ENCODE data around the gene DDX18. TPM values are rescaled to one million over a fixed set of nuclear protein-coding genes. Genes with fewer than 3 reads are reported as not detected.

Gene DDX18
- total and polyA plus RNA-seq, 2 donors (not counting 1 experiment from before 2014, with no cell fraction given) = 20.3 to 98.0 TPM

DNA sequence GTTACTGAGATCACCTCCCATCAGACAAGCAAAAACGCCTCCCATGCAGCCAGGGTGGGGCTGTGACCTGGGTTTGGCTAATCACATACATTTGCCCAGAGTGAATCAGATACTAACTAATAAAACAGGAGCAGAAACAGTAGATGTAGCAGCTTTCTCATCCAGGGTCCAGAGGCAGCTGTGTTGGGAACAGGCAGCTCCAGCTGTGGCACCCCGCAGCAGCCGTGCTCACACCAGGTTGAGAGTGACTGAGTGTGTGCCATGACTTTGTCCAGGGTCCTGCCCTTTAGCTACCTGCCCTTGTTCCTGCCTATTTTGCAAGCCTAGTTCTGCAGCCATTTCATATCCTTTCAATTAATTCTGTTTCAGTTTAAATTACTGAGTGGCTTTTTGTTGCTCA is 20.5 kb downstream of the DDX18 start:
- Histone ChIP-seq H3K9ac (ENCODE audit: low read length) (no peak overlapping the region), H3K36me3 (replicated peaks in 1 of 2; ENCODE audit: control extremely low read depth in 1 of 2, control insufficient read depth in 1 of 2, extremely low read depth in 1 of 2, insufficient read depth in 2 of 2, low read length in 1 of 2) (peaks cover 0 to 32% of the 10 kb centered on the region in 2 experiments), H3K27me3 (replicated peaks in 1 of 4; ENCODE audit: control extremely low read depth in 1 of 4, control insufficient read depth in 3 of 4, insufficient read depth in 4 of 4, low read length in 3 of 4) (peaks cover 0 to 7% (median 3%) of the 10 kb centered on the region in 4 experiments), H4K20me1 (ENCODE audit: control insufficient read depth, insufficient read depth, low read length, poor library complexity, severe bottlenecking) (no peaks in the 10 kb centered on the region), H3K4me3 (ENCODE audit: control extremely low read depth in 1 of 5, extremely low read depth in 1 of 5, insufficient read depth in 1 of 5, low read depth in 2 of 5, low read length in 4 of 5) (no peak overlapping the region), H3K9me3 (ENCODE audit: control extremely low read depth in 1 of 3, control insufficient read depth in 2 of 3, insufficient read depth in 1 of 3, low read length in 2 of 3) (no peaks in the 10 kb centered on the region), H3K27ac (ENCODE audit: low read length in 2 of 2) (no peak overlapping the region), H3K4me2 (replicated peaks; ENCODE audit: low read depth, low read length, poor library complexity, severe bottlenecking) (no peak overlapping the region), H2AFZ (ENCODE audit: insufficient read depth, low read depth, low read length, poor library complexity, severe bottlenecking) (no peak overlapping the region), H3K79me2 (ENCODE audit: control insufficient read depth, insufficient read depth, low read length) (no peaks in the 10 kb centered on the region), H3K4me1 (ENCODE audit: control insufficient read depth in 2 of 2, insufficient read depth in 2 of 2, low read length in 2 of 2) (peaks cover 7 to 15% of the 10 kb centered on the region in 2 donors)
- H3K4me1 Mint-ChIP-seq = peaks cover 17% of the 10 kb centered on the region
- TF ChIP-seq CTCF (IDR thresholded peaks at IDR 0.05) (no peak), EZH2 (IDR thresholded peaks at IDR 0.05; ENCODE audit: borderline replicate concordance, insufficient read depth, low read depth, low read length, poor library complexity, severe bottlenecking) (no peak)
- POLR2A ChIA-PET = no interaction called here
- WGBS (ENCODE audit: insufficient coverage) = 94% methylated on average over 2 of the region's 3 CpGs
- H3K27ac Mint-ChIP-seq = no peak overlapping the region
- CTCF ChIA-PET = interaction anchor here (1.7 to 3.3 kb wide), 2 partner anchors 21 to 170 kb away, joined by 3 to 14 read pairs; partner anchors contain the start of gene DDX18
- no peaks in the 10 kb centered on the region for H3K9me3 Mint-ChIP-seq (ENCODE audit: insufficient read depth)
- H3K4me3 Mint-ChIP-seq = no peak overlapping the region
- ATAC-seq (ENCODE audit: low read depth) = no peak
- no peak for DNase-seq
- peaks cover 6% of the 10 kb centered on the region for H3K27me3 Mint-ChIP-seq
- intact Hi-C loops (cut with micrococcal nuclease) = no loop called here

DNA sequence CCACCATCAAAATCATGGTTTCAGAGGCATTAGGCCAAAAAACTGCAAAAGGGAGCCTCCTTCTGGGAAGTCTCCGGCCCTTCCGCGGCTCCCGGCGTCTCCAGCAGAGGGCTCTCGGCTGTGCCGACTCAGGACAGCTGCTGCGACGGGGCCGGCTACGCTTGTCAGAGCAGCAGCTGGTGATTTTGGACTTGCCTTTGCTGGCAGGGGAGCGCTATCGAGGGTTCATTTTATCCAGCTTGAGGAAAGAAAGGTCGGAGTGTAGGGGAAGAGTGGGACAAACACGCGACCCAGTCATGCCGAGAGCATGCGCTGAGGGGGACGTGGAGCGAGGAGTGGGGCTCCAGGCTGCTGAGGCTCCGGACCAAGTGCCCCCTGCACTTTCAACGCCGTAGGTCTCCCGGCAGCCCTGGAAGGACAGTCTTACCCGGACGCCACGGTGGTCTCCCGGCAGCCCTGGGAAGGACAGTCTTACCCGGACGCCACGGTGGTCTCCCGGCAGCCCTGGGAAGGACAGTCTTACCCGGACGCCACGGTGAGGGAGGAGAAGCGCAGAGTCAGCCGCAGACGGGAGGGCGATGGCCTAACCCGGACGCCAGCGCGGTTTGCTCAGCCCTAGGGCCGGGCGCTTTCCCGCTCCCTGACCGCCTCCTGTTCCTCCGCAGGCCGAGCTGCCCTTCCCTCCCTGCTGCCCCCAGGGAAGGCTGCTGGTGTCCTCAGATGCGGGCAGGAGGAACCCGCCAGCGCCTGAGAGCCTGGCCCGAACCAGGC is 21.7 kb downstream of the DDX18 start:
- DNase-seq (peak; percentile 76), ATAC-seq (ENCODE audit: low read depth) (peak; percentile 78)
- Histone ChIP-seq H3K27me3 (replicated peaks in 1 of 4; ENCODE audit: control extremely low read depth in 1 of 4, control insufficient read depth in 3 of 4, insufficient read depth in 4 of 4, low read length in 3 of 4) (peaks cover 0 to 7% (median 3%) of the 10 kb centered on the region in 4 experiments), H4K20me1 (ENCODE audit: control insufficient read depth, insufficient read depth, low read length, poor library complexity, severe bottlenecking) (no peaks in the 10 kb centered on the region), H3K27ac (ENCODE audit: low read length in 2 of 2) (no peak overlapping the region), H3K9me3 (ENCODE audit: control extremely low read depth in 1 of 3, control insufficient read depth in 2 of 3, insufficient read depth in 1 of 3, low read length in 2 of 3) (no peaks in the 10 kb centered on the region), H3K79me2 (ENCODE audit: control insufficient read depth, insufficient read depth, low read length) (no peaks in the 10 kb centered on the region), H3K9ac (ENCODE audit: low read length) (peak overlapping the region; percentile 38), H3K4me2 (replicated peaks; ENCODE audit: low read depth, low read length, poor library complexity, severe bottlenecking) (peak overlapping the region; percentile 69), H3K4me1 (ENCODE audit: control insufficient read depth in 2 of 2, insufficient read depth in 2 of 2, low read length in 2 of 2) (peaks cover 7 to 15% of the 10 kb centered on the region in 2 donors), H3K4me3 (ENCODE audit: control extremely low read depth in 1 of 5, extremely low read depth in 1 of 5, insufficient read depth in 1 of 5, low read depth in 2 of 5, low read length in 4 of 5) (peak overlapping the region in 3 of 5 experiments; percentile 12 to 35 (median 19)), H3K36me3 (replicated peaks in 1 of 2; ENCODE audit: control extremely low read depth in 1 of 2, control insufficient read depth in 1 of 2, extremely low read depth in 1 of 2, insufficient read depth in 2 of 2, low read length in 1 of 2) (peaks cover 0 to 22% of the 10 kb centered on the region in 2 experiments), H2AFZ (ENCODE audit: insufficient read depth, low read depth, low read length, poor library complexity, severe bottlenecking) (no peak overlapping the region)
- ChIA-PET CTCF (interaction anchor here (0.7 to 3.3 kb wide), 6 partner anchors 17 to 169 kb away, joined by 3 to 14 read pairs (median 4); partner anchors contain the start of gene DDX18), POLR2A (no interaction called here)
- H3K4me3 Mint-ChIP-seq = peak overlapping the region; percentile 87
- H3K9me3 Mint-ChIP-seq (ENCODE audit: insufficient read depth) = no peaks in the 10 kb centered on the region
- TF ChIP-seq CTCF (IDR thresholded peaks at IDR 0.05) (peak; percentile 63), EZH2 (IDR thresholded peaks at IDR 0.05; ENCODE audit: borderline replicate concordance, insufficient read depth, low read depth, low read length, poor library complexity, severe bottlenecking) (no peak)
- WGBS (ENCODE audit: insufficient coverage) = 6% methylated on average over 53 of the region's 53 CpGs
- H3K27me3 Mint-ChIP-seq = peaks cover 6% of the 10 kb centered on the region
- H3K27ac Mint-ChIP-seq = peak overlapping the region; percentile 34
- intact Hi-C loops (cut with micrococcal nuclease) = loop anchor here (1.0 kb wide), 1 partner anchor 167 kb away; no protein-coding TSS in a partner anchor
- H3K4me1 Mint-ChIP-seq = peaks cover 17% of the 10 kb centered on the region

Measured in B cell (primary cell).